Esophagus squamous epithelium (tissue), 4 donors: ENCODE measurements around the gene ZNF892.

ENCODE experiments used
- CTCF ChIP-seq, 6 experiments: fragments of 450-650 bp in 4 of 6; fragments of 200-600 bp in 2 of 6; sonication (generic) in 2 of 6; IDR thresholded peaks; one replicate each; pipeline ENCODE4 v1.5.1; 2016 to 2019; ENCODE audit warnings: antibody characterized with exemption in 6 of 6, mild to moderate bottlenecking in 4 of 6, moderate library complexity in 4 of 6
- POLR2A ChIP-seq, 4 donors: fragments of 450-650 bp; IDR thresholded peaks; one replicate each; pipeline ENCODE4 v1.6.1; 2017; ENCODE audit warnings: antibody characterized with exemption in 4 of 4, mild to moderate bottlenecking in 4 of 4, moderate library complexity in 3 of 4

- TF ChIP-seq CTCF (IDR thresholded peaks at IDR 0.05) (no peak), POLR2A (IDR thresholded peaks at IDR 0.05) (no peak)
These were observed 13.1 kb downstream of the ZNF892 start for GRCh38 chr2:95220449-95220848.
